ENCODE measurements around the gene XYLT1. TPM values are rescaled to one million over a fixed set of nuclear protein-coding genes. Genes with fewer than 3 reads are reported as not detected.

The XYLT1 gene
- total and polyA plus RNA-seq, 2 of the 8 experiments (the other 6 are each of a cell fraction or from before 2014, with no cell fraction given): 6.6 to 25.4 TPM

- TF ChIP-seq CHD7 (IDR thresholded peaks at IDR 0.05; ENCODE audit: insufficient replicate concordance, low read length) (no peak), CTBP2 (IDR thresholded peaks at IDR 0.05; ENCODE audit: borderline replicate concordance, insufficient read depth, insufficient read length, low read length) (no peak), CBX8 (IDR thresholded peaks at IDR 0.05; ENCODE audit: borderline replicate concordance, low read depth, low read length) (no peak), SIX5 (IDR thresholded peaks at IDR 0.05; ENCODE audit: low read depth, low read length) (no peak), YY1 (IDR thresholded peaks at IDR 0.05; ENCODE audit: low read depth, low read length) (no peak), EZH2 (IDR thresholded peaks at IDR 0.05; ENCODE audit: low read depth, low read length, severe bottlenecking) (no peak), SP2 (IDR thresholded peaks at IDR 0.05; ENCODE audit: low read length) (no peak), TBP (IDR thresholded peaks at IDR 0.05; ENCODE audit: low read depth, low read length) (no peak), CHD1 (IDR thresholded peaks at IDR 0.05; ENCODE audit: low read depth, low read length) (no peak)
- TF ChIP-seq, protein P1, sequence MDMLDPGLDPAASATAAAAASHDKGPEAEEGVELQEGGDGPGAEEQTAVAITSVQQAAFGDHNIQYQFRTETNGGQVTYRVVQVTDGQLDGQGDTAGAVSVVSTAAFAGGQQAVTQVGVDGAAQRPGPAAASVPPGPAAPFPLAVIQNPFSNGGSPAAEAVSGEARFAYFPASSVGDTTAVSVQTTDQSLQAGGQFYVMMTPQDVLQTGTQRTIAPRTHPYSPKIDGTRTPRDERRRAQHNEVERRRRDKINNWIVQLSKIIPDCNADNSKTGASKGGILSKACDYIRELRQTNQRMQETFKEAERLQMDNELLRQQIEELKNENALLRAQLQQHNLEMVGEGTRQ (IDR thresholded peaks at IDR 0.05; ENCODE audit: low read length): no peak
Observed at GRCh38 chr16:17331991-17332390, 138.8 kb downstream of the XYLT1 start (continued).

Data from H1 (cell line).